Epithelial cell of esophagus (primary cell): Measurements from ENCODE around the gene DSCAM.
A peak's percentile ranks its signal among the peaks of the same experiment; 100 is the strongest.

ENCODE experiments used
- DNase-seq: peaks from one replicate; pipeline ENCODE4 v3.0.0; 2010; ENCODE audit warnings: low read depth
- H3K4me3 ChIP-seq: 2 replicates; pipeline ENCODE4 v1.5.1; 2011; ENCODE audit warnings: mild to moderate bottlenecking, low read length, control low read depth
- TF ChIP-seq, protein P1 (sequence below): IDR thresholded peaks from 2 replicates; pipeline ENCODE4 v1.5.1; 2011; ENCODE audit warnings: low read depth, mild to moderate bottlenecking, low read length, control low read depth, inconsistent platforms; ENCODE audit not compliant: insufficient read depth; ENCODE audit errors: missing control alignments

DSCAM gene

DNA sequence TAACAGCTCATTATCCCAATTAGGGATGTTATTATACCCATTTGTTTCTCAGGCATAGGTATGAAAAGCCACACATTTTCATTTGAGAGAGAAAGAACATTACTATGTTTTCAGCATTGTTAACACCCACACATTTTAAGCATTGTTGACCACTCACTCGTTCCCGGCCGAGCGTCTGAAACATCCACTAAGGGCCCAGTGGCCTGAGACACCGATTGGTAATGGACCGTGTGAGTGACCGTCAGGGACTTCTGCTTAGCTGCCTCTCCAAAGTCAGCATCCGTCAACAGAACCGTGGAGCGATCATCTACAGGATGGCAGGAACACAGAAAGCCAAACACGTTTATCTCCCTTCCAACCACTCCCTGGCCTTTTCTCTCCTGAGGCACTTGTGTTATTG lies 795.2 kb downstream of the DSCAM start:
- DNase-seq = no peak
- TF ChIP-seq, protein P1, sequence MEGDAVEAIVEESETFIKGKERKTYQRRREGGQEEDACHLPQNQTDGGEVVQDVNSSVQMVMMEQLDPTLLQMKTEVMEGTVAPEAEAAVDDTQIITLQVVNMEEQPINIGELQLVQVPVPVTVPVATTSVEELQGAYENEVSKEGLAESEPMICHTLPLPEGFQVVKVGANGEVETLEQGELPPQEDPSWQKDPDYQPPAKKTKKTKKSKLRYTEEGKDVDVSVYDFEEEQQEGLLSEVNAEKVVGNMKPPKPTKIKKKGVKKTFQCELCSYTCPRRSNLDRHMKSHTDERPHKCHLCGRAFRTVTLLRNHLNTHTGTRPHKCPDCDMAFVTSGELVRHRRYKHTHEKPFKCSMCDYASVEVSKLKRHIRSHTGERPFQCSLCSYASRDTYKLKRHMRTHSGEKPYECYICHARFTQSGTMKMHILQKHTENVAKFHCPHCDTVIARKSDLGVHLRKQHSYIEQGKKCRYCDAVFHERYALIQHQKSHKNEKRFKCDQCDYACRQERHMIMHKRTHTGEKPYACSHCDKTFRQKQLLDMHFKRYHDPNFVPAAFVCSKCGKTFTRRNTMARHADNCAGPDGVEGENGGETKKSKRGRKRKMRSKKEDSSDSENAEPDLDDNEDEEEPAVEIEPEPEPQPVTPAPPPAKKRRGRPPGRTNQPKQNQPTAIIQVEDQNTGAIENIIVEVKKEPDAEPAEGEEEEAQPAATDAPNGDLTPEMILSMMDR = no peak
- no peak overlapping the region for H3K4me3 ChIP-seq

DNA sequence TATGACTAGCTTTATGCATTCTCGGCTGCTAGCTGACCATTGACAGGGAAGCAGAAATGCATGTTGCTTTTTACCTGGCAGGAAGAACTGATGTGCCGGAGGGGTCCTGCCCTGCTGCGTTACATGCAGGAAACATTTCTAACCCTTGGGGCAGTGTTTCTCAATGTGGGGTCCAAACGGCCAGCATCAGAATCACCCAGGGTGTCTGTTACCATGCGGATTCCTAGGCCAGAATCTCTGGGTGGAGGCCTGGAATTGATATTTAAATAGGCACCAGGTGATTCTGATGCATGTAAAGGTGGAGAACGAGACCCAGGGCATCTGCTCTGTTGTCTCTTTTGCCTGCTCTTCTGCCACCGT lies 797.0 kb downstream of the DSCAM start:
- TF ChIP-seq, protein P1 = no peak
- DNase-seq = no peak
- no peak overlapping the region for H3K4me3 ChIP-seq

DNA sequence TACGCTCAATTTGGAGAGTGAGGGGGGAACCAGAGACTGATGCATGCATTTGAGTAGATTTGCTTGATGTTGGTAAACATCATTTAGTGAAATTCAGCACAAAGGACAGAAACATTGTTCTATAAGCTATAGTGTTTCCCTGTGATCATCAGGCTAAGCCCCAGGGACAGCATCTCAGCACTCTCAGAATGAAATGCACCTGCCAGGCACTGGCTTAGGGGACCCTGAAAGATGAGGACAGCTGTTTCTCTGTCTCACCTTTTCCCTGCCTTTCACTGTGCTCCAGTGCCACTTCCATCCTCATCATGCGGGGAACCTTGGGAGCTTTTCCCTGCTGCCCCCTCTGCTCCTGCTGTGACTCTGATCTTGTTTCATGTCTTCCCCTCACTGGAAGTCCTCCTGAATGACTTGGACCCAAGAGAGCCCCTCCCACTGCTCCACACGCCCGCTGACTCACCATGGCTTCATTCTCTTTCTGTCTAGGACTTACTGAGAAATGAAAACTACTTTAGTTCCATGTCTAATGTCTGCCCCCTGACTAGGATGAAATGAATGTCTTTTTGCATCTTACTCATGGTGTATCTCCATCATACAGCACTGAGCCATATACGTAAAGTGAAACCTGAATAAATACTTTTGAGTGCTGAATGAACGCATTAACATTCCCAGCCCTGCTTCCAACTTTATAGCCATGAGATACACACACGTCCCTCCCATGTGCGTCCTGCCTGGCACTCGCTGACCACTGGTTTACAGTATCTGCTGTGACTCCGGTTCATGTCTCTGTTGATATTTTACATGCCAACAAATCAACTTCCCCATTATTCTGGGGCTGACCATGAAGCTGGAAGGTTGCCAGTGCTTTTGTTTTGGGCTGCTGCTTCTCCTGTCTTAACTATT lies 797.7 kb downstream of the DSCAM start:
- DNase-seq = peak; percentile 74

DNA sequence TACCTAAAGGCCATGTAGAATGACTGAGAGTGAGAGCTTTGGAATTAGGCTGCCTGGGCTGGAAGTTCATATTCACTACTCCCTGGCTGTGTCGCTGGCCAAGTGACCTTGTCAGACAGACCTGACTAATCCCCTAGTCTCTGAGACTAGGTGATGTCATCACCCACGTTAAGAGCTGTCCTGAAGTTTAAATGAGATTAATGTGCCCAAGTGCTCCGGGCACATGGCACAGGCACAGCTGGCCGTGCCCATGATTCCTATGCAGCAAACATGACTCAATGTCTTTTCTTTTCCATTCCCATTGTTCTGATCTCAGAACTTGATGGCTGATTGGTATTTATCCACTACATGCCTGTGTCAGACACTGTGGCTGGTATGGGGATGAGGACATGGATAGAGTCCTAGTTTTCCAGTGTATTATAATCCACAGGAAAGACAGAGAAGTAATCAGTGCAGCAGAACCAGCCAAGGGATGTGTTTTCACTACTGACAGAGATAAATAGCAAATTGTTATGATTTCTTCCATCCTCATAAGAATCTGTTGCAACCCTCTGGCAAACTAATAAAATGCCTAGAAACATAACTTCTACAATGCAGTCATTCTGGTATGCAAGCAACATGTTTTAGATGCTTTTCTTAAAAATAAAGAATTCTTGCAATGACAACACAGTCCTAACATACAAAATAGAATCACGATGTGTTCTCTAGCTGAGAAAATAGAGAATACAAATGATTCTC lies 798.8 kb downstream of the DSCAM start:
- TF ChIP-seq, protein P1 = no peak
- no peak overlapping the region for H3K4me3 ChIP-seq
- DNase-seq = peak; percentile 38

More for the DNA sequence above, 797.7 kb downstream of the DSCAM start:
- no peak overlapping the region for H3K4me3 ChIP-seq
- TF ChIP-seq, protein P1 = no peak

DNA sequence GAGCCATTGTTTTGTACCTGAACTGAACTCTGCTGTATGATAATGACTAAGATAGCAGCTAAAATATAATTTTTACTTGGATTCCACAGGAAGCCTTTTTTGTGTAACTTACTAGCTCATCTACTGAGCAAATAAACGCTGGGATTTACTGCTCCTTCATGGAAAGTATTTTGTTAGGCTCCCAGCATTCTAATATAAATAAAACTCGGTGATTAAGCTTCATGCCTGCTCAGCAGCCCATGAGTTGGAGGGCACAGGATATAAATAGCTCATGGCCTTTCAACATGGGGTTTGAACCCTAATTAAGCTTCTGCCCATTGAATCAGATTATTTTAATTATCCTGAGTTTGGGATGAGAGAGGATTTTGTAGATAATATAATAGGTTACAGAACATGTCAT lies 799.7 kb downstream of the DSCAM start:
- no peak overlapping the region for H3K4me3 ChIP-seq
- TF ChIP-seq, protein P1 = no peak

DNA sequence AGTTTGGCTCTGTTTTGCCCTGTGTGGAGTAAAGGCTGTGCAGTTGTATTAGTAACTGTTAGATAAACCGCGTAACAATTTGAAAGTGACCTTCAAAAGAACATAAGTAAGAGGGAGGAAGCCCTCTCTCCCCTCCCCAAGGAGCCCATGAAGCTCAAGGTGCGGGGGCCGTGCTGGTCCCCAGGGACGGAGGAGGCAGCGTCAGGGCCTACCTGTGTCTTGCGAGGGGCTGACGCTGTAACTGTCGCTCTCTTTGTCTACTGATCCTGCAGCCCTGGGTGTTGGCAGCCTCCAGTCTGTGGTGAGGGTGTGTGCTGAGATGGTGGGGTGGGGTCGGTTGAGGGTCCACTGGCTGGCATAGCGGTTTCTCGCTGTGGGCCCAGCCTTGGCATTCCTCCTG lies 803.1 kb downstream of the DSCAM start:
- TF ChIP-seq, protein P1 = no peak
- H3K4me3 ChIP-seq = no peak overlapping the region
- DNase-seq = no peak

More for the DNA sequence above, 799.7 kb downstream of the DSCAM start:
- no peak for DNase-seq

DNA sequence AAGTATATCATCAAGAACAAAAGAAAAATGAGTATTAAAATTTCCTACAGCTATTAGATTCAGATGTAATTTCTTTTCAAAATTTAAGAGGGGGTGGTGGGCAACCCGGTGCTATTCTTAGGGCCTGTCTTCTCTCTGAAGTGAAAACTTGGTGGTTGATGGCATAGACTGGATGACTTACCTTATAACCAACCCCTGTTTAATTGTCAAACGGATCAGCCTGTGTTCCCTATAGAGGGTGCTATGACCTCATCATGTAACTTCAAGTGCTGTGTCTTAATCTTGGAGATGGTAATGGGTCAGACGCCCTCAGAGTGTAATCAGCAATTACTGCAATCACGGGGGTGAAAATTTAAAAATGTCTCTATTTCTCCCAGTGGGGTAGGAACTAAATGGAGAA lies 803.5 kb downstream of the DSCAM start:
- no peak overlapping the region for H3K4me3 ChIP-seq
- TF ChIP-seq, protein P1 = no peak
- peak; percentile 11 for DNase-seq
